Measurements from ENCODE around the gene R3HCC1L.

R3HCC1L gene

GRCh38 chr10:98231417-98231816, 97.0 kb downstream of the R3HCC1L start:
- Histone ChIP-seq H3K9me2 (replicated peaks; ENCODE audit: insufficient read depth, low read length) (no peaks in the 10 kb centered on the region), H3F3A (ENCODE audit: insufficient read depth, low read length) (no peaks in the 10 kb centered on the region), H3K4me2 (ENCODE audit: low read depth, low read length) (no peak overlapping the region), H4K20me1 (ENCODE audit: insufficient read depth, low read length) (no peaks in the 10 kb centered on the region), H3K27ac (ENCODE audit: low read length) (no peak overlapping the region), H3K79me2 (ENCODE audit: low read length) (no peaks in the 10 kb centered on the region), H3K36me3 (replicated peaks; ENCODE audit: insufficient read depth, low read length) (no peaks in the 10 kb centered on the region), H3K27me3 (replicated peaks; ENCODE audit: insufficient read depth, low read length) (no peaks in the 10 kb centered on the region), H3K9ac (ENCODE audit: low read length) (no peak overlapping the region), H2AFZ (ENCODE audit: low read length) (no peak overlapping the region), H3K9me3 (replicated peaks; ENCODE audit: insufficient read depth, low read length) (no peaks in the 10 kb centered on the region), H3K4me3 (ENCODE audit: low read length) (no peak overlapping the region), H3K4me1 (ENCODE audit: low read length) (no peaks in the 10 kb centered on the region)
- TF ChIP-seq, protein P1, sequence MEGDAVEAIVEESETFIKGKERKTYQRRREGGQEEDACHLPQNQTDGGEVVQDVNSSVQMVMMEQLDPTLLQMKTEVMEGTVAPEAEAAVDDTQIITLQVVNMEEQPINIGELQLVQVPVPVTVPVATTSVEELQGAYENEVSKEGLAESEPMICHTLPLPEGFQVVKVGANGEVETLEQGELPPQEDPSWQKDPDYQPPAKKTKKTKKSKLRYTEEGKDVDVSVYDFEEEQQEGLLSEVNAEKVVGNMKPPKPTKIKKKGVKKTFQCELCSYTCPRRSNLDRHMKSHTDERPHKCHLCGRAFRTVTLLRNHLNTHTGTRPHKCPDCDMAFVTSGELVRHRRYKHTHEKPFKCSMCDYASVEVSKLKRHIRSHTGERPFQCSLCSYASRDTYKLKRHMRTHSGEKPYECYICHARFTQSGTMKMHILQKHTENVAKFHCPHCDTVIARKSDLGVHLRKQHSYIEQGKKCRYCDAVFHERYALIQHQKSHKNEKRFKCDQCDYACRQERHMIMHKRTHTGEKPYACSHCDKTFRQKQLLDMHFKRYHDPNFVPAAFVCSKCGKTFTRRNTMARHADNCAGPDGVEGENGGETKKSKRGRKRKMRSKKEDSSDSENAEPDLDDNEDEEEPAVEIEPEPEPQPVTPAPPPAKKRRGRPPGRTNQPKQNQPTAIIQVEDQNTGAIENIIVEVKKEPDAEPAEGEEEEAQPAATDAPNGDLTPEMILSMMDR (IDR thresholded peaks at IDR 0.05; ENCODE audit: low read length), result no peak
- TF ChIP-seq EZH2 (optimal IDR thresholded peaks at IDR 0.05; ENCODE audit: low read depth, low read length) (no peak), EZH2phosphoT487 (IDR thresholded peaks at IDR 0.05; ENCODE audit: low read length) (no peak)
- DNase-seq, result no peak

GRCh38 chr10:98235846-98236245, 101.4 kb downstream of the R3HCC1L start:
- Histone ChIP-seq H3K4me1 (ENCODE audit: low read length) (no peaks in the 10 kb centered on the region), H3K27ac (ENCODE audit: low read length) (no peak overlapping the region), H3K36me3 (replicated peaks; ENCODE audit: insufficient read depth, low read length) (0 out of 2 replicates have a peak, but pooled peaks cover 4% of the 10 kb centered on the region), H3K27me3 (replicated peaks; ENCODE audit: insufficient read depth, low read length) (no peaks in the 10 kb centered on the region), H3K4me3 (ENCODE audit: low read length) (no peak overlapping the region), H3K4me2 (ENCODE audit: low read depth, low read length) (no peak overlapping the region), H3K9me2 (replicated peaks; ENCODE audit: insufficient read depth, low read length) (no peaks in the 10 kb centered on the region), H4K20me1 (ENCODE audit: insufficient read depth, low read length) (no peaks in the 10 kb centered on the region), H3F3A (ENCODE audit: insufficient read depth, low read length) (no peaks in the 10 kb centered on the region), H3K79me2 (ENCODE audit: low read length) (no peaks in the 10 kb centered on the region), H2AFZ (ENCODE audit: low read length) (no peak overlapping the region), H3K9me3 (replicated peaks; ENCODE audit: insufficient read depth, low read length) (no peaks in the 10 kb centered on the region), H3K9ac (ENCODE audit: low read length) (no peak overlapping the region)
- DNase-seq, result no peak
- TF ChIP-seq EZH2 (optimal IDR thresholded peaks at IDR 0.05; ENCODE audit: low read depth, low read length), result no peak
- TF ChIP-seq, protein P1 (IDR thresholded peaks at IDR 0.05; ENCODE audit: low read length), result no peak
- no peak for TF ChIP-seq EZH2phosphoT487 (IDR thresholded peaks at IDR 0.05; ENCODE audit: low read length)

DNA sequence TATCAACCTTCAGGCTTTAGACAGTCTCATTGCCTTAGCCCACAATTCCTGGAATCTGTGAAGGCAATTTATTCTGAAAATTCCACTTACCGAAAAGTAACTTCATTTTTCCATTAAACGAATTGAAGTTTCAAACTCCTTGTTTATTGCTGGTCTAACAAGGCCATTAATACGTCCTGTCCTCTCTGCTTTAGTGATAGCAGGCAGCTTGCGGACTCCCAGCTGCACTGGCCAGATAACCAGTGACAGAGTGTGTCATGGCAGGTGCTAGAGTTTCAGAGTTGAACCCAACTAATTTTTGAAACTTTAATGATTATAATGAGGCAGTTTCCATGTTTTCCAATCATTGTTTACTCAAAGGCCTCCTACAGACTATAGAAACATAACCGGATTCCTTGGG, 102.4 kb downstream of the R3HCC1L start:
- no peak overlapping the region for H3K27ac ChIP-seq (ENCODE audit: low read length)
- H2AFZ ChIP-seq (ENCODE audit: low read length), result no peak overlapping the region
- no peaks in the 10 kb centered on the region for H3K27me3 ChIP-seq (replicated peaks; ENCODE audit: insufficient read depth, low read length)
- 0 out of 2 replicates have a peak, but pooled peaks cover 4% of the 10 kb centered on the region for H3K36me3 ChIP-seq (replicated peaks; ENCODE audit: insufficient read depth, low read length)
- no peak overlapping the region for H3K4me3 ChIP-seq (ENCODE audit: low read length)
- no peaks in the 10 kb centered on the region for H4K20me1 ChIP-seq (ENCODE audit: insufficient read depth, low read length)
- H3K4me1 ChIP-seq (ENCODE audit: low read length), result no peaks in the 10 kb centered on the region
- no peaks in the 10 kb centered on the region for H3K9me3 ChIP-seq (replicated peaks; ENCODE audit: insufficient read depth, low read length)
- no peaks in the 10 kb centered on the region for H3K9me2 ChIP-seq (replicated peaks; ENCODE audit: insufficient read depth, low read length)
- DNase-seq, result no peak
- no peaks in the 10 kb centered on the region for H3K79me2 ChIP-seq (ENCODE audit: low read length)
- no peak overlapping the region for H3K4me2 ChIP-seq (ENCODE audit: low read depth, low read length)
- no peak for TF ChIP-seq EZH2phosphoT487 (IDR thresholded peaks at IDR 0.05; ENCODE audit: low read length)
- TF ChIP-seq, protein P1 (IDR thresholded peaks at IDR 0.05; ENCODE audit: low read length), result no peak
- no peak for TF ChIP-seq EZH2 (optimal IDR thresholded peaks at IDR 0.05; ENCODE audit: low read depth, low read length)
- H3K9ac ChIP-seq (ENCODE audit: low read length), result no peak overlapping the region
- no peaks in the 10 kb centered on the region for H3F3A ChIP-seq (ENCODE audit: insufficient read depth, low read length)
